ENCODE measurements around the gene MED16.

GRCh38 chr19:844546-844971, 48.4 kb downstream of the MED16 start:
- no peak for TF ChIP-seq POLR2A (IDR thresholded peaks at IDR 0.05; ENCODE audit: low read depth, low read length)
- TF ChIP-seq POLR2AphosphoS5 (IDR thresholded peaks at IDR 0.05; ENCODE audit: low read depth, low read length) = no peak

Measured in GM12891 (cell line).